Loucy (cell line): ENCODE measurements around the gene LPGAT1.

Experiments used
- H2AFZ ChIP-seq: fragments of 200-600 bp; sonication (generic); 2 replicates; pipeline ENCODE4 v1.6.0; 2016; ENCODE audit warnings: antibody characterized with exemption, mild to moderate bottlenecking, low read length, moderate library complexity
- H3F3A ChIP-seq: fragments of 200-600 bp; 2 replicates; pipeline ENCODE4 v1.6.0; 2016; ENCODE audit warnings: antibody characterized with exemption, low read depth, mild to moderate bottlenecking
- H3K27me3 ChIP-seq: fragments of 200-600 bp; sonication (generic); 2 replicates; pipeline ENCODE4 v1.6.1; 2014; ENCODE audit warnings: low read length, mild to moderate bottlenecking; ENCODE audit not compliant: insufficient read depth, poor library complexity, severe bottlenecking
- H3K36me3 ChIP-seq: fragments of 200-600 bp; sonication (generic); 2 replicates; pipeline ENCODE4 v1.6.1; 2016; ENCODE audit warnings: low read length; ENCODE audit not compliant: insufficient read depth
- H3K4me1 ChIP-seq: fragments of 200-600 bp; sonication (generic); 2 replicates; pipeline ENCODE4 v1.5.1; 2014; ENCODE audit warnings: low read length, mild to moderate bottlenecking; ENCODE audit not compliant: insufficient read depth, poor library complexity, severe bottlenecking
- H3K4me2 ChIP-seq: fragments of 200-600 bp; sonication (generic); 2 replicates; pipeline ENCODE4 v1.6.0; 2014; ENCODE audit warnings: antibody characterized with exemption, low read length, low read depth, mild to moderate bottlenecking; ENCODE audit not compliant: poor library complexity, severe bottlenecking
- H3K4me3 ChIP-seq: fragments of 200-600 bp; sonication (generic); 2 replicates; pipeline ENCODE4 v1.5.1; 2014; ENCODE audit warnings: low read length, mild to moderate bottlenecking, mixed read lengths; ENCODE audit not compliant: poor library complexity, severe bottlenecking
- H3K79me2 ChIP-seq: fragments of 200-600 bp; sonication (generic); 2 replicates; pipeline ENCODE4 v1.6.1; 2014; ENCODE audit warnings: low read length; ENCODE audit not compliant: insufficient read depth
- H3K9ac ChIP-seq: fragments of 200-600 bp; sonication (generic); 2 replicates; pipeline ENCODE4 v1.6.0; 2014; ENCODE audit warnings: mild to moderate bottlenecking, low read depth, low read length, moderate library complexity; ENCODE audit not compliant: poor library complexity, severe bottlenecking
- H3K9me2 ChIP-seq: fragments of 200-600 bp; sonication (generic); replicated peaks from 2 replicates; pipeline ENCODE4 v1.6.1; 2016; ENCODE audit warnings: low read depth, low read length, mixed read lengths
- H3K9me3 ChIP-seq: fragments of 200-600 bp; sonication (generic); 2 replicates; pipeline ENCODE4 v1.6.1; 2014; ENCODE audit warnings: mild to moderate bottlenecking, antibody characterized with exemption, low read length, low read depth; ENCODE audit not compliant: insufficient read depth
- H4K20me1 ChIP-seq: fragments of 200-600 bp; sonication (generic); 2 replicates; pipeline ENCODE4 v1.6.0; 2014; ENCODE audit warnings: antibody characterized with exemption, low read length, mild to moderate bottlenecking; ENCODE audit not compliant: insufficient read depth, poor library complexity, severe bottlenecking
- CTCF ChIP-seq: fragments of 200-600 bp; sonication (generic); conservative IDR thresholded peaks from 2 replicates; pipeline ENCODE4 v1.5.1; 2014; ENCODE audit warnings: mild to moderate bottlenecking, antibody characterized with exemption, low read length
- EZH2phosphoT487 ChIP-seq: fragments of 200-600 bp; IDR thresholded peaks from 2 replicates; pipeline ENCODE4 v1.6.1; 2018; ENCODE audit warnings: antibody characterized with exemption, mild to moderate bottlenecking, moderate library complexity, borderline replicate concordance

LPGAT1 gene

GRCh38 chr1:211714154-211714553 lies 116.4 kb downstream of the LPGAT1 start:
- TF ChIP-seq EZH2phosphoT487 (no peak), CTCF (no peak)
- Histone ChIP-seq H3K9me3 (no peaks in the 10 kb centered on the region), H3K4me2 (no peak overlapping the region), H3F3A (no peaks in the 10 kb centered on the region), H3K9me2 (no peaks in the 10 kb centered on the region), H3K79me2 (no peaks in the 10 kb centered on the region), H3K36me3 (no peaks in the 10 kb centered on the region), H3K4me1 (peaks cover 6% of the 10 kb centered on the region), H2AFZ (no peak overlapping the region), H3K27me3 (no peaks in the 10 kb centered on the region), H3K4me3 (no peak overlapping the region), H3K9ac (no peak overlapping the region), H4K20me1 (no peaks in the 10 kb centered on the region)

GRCh38 chr1:211713231-211713630 lies 117.3 kb downstream of the LPGAT1 start:
- Histone ChIP-seq H4K20me1 (no peaks in the 10 kb centered on the region), H3K79me2 (no peaks in the 10 kb centered on the region), H3K9ac (no peak overlapping the region), H3K27me3 (no peaks in the 10 kb centered on the region), H2AFZ (no peak overlapping the region), H3K4me2 (no peak overlapping the region), H3K4me1 (peaks cover 6% of the 10 kb centered on the region), H3K9me2 (no peaks in the 10 kb centered on the region), H3F3A (no peaks in the 10 kb centered on the region), H3K9me3 (no peaks in the 10 kb centered on the region), H3K36me3 (no peaks in the 10 kb centered on the region), H3K4me3 (no peak overlapping the region)
- TF ChIP-seq CTCF: no peak
- TF ChIP-seq EZH2phosphoT487: no peak

- no peaks in the 10 kb centered on the region for H4K20me1 ChIP-seq
- no peak overlapping the region for H3K4me3 ChIP-seq
- no peak overlapping the region for H2AFZ ChIP-seq
- H3K79me2 ChIP-seq: no peaks in the 10 kb centered on the region
- H3K27me3 ChIP-seq: no peaks in the 10 kb centered on the region
- H3K4me2 ChIP-seq: no peak overlapping the region
- TF ChIP-seq EZH2phosphoT487 (no peak), CTCF (no peak)
- no peaks in the 10 kb centered on the region for H3K36me3 ChIP-seq
- H3F3A ChIP-seq: no peaks in the 10 kb centered on the region
- H3K4me1 ChIP-seq: peaks cover 6% of the 10 kb centered on the region
- no peak overlapping the region for H3K9ac ChIP-seq
- H3K9me3 ChIP-seq: no peaks in the 10 kb centered on the region
- H3K9me2 ChIP-seq: no peaks in the 10 kb centered on the region
Measured at GRCh38 chr1:211711315-211711705, 119.3 kb downstream of the LPGAT1 start.
